Measurements from ENCODE around the gene MTMR10. TPM values are rescaled to one million over a fixed set of nuclear protein-coding genes. Genes with fewer than 3 reads are reported as not detected.

The MTMR10 gene
- total RNA-seq, 2 donors from 2014 or later, result 14.5 to 22.3 TPM

GRCh38 chr15:30943654-30944335 lies 47.6 kb downstream of the MTMR10 start:
- ATAC-seq (no peak), DNase-seq (no peak)
- TF ChIP-seq CTCF (IDR thresholded peaks at IDR 0.05) (no peak), POLR2A (IDR thresholded peaks at IDR 0.05) (no peak)
- intact Hi-C loops (cut with DNase I), result no loop called here
- H3K4me3 ChIP-seq, result no peak overlapping the region
- WGBS, 2 donors, result 88 to 93% methylated on average over 8 of the region's 8 CpGs
- peaks cover 0 to 41% of the 10 kb centered on the region in 2 donors for H3K36me3 ChIP-seq (replicated peaks in 1 of 2; ENCODE audit: insufficient read depth in 1 of 2, low read depth in 2 of 2)
- H3K27me3 ChIP-seq, result no peaks in the 10 kb centered on the region
- H3K9me3 ChIP-seq, result no peaks in the 10 kb centered on the region
- no peak overlapping the region for H3K27ac ChIP-seq
- peaks cover 7% of the 10 kb centered on the region for H3K4me1 ChIP-seq

DNA sequence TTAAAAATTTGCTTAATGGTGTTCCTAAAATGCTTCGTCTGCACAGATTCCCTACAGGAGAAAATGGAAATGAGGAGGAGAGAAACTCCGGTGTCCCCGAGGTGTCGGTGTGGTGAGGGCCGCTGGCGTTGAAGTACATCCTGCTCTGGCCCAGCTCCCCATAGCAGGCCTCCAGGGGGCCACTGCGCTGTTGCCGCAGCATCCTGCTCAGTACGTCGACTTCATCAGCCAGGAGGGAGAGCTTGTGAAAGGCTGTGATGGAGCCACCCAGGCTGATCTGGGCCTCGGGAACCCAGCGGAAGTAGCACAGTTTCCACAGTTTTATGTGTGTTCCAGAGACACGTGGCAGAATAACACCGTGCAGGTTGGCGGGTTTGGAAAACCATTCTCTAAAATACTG lies 49.9 kb downstream of the MTMR10 start:
- intact Hi-C loops (cut with DNase I), result no loop called here
- H3K4me1 ChIP-seq, result peaks cover 7% of the 10 kb centered on the region
- no peak overlapping the region for H3K27ac ChIP-seq
- no peaks in the 10 kb centered on the region for H3K27me3 ChIP-seq
- TF ChIP-seq POLR2A (IDR thresholded peaks at IDR 0.05) (no peak), CTCF (IDR thresholded peaks at IDR 0.05) (no peak)
- peaks cover 0 to 37% of the 10 kb centered on the region in 2 donors for H3K36me3 ChIP-seq (replicated peaks in 1 of 2; ENCODE audit: insufficient read depth in 1 of 2, low read depth in 2 of 2)
- no peak overlapping the region for H3K4me3 ChIP-seq
- no peaks in the 10 kb centered on the region for H3K9me3 ChIP-seq
- DNase-seq (no peak), ATAC-seq (no peak)
- WGBS, 2 donors, result 80 to 95% methylated on average over 13 to 15 of the region's 15 CpGs

DNA sequence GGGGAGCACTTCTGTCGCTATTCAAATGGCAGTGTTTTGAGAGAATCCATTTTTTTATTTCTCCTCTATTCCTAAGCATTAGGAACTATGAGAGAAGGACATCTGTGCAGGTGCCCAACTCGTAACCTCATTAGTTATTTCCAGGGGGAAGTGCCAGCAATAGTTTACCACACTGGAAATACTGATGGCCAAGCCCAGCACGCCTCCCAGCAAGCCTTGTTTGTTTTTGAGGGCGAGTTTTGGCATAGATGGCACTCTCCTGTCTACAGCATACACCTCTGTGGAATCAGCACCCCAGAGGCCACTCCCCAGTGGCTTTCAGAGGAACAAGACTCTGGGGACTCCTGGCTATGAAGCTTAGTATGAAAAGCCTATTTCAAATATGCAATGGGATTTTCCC lies 51.1 kb downstream of the MTMR10 start:
- no peaks in the 10 kb centered on the region for H3K27me3 ChIP-seq
- H3K9me3 ChIP-seq, result no peaks in the 10 kb centered on the region
- ATAC-seq (peak; percentile 67), DNase-seq (peak in 3 of 4 donors; percentile 32 to 60 (median 55))
- TF ChIP-seq CTCF (IDR thresholded peaks at IDR 0.05) (no peak), POLR2A (IDR thresholded peaks at IDR 0.05) (no peak)
- 25 to 43% methylated on average over 4 of the region's 4 CpGs for WGBS, 2 donors
- H3K4me3 ChIP-seq, result no peak overlapping the region
- H3K4me1 ChIP-seq, result peaks cover 7% of the 10 kb centered on the region
- intact Hi-C loops (cut with DNase I), result no loop called here
- peak overlapping the region in 2 of 4 donors; percentile 24 to 43 for H3K27ac ChIP-seq
- H3K36me3 ChIP-seq (replicated peaks in 1 of 2; ENCODE audit: insufficient read depth in 1 of 2, low read depth in 2 of 2), result peaks cover 0 to 32% of the 10 kb centered on the region in 2 donors

GRCh38 chr15:30939161-30939560 lies 52.3 kb downstream of the MTMR10 start:
- intact Hi-C loops (cut with DNase I), result no loop called here
- Histone ChIP-seq H3K27ac (no peak overlapping the region), H3K27me3 (no peaks in the 10 kb centered on the region), H3K9me3 (no peaks in the 10 kb centered on the region), H3K4me1 (peaks cover 7% of the 10 kb centered on the region), H3K4me3 (no peak overlapping the region), H3K36me3 (replicated peaks in 1 of 2; ENCODE audit: insufficient read depth in 1 of 2, low read depth in 2 of 2) (peaks cover 0 to 32% of the 10 kb centered on the region in 2 donors)
- 94 to 96% methylated on average over 7 of the region's 7 CpGs for WGBS, 2 donors
- DNase-seq (no peak), ATAC-seq (no peak)
- no peak for TF ChIP-seq CTCF (IDR thresholded peaks at IDR 0.05)

DNA sequence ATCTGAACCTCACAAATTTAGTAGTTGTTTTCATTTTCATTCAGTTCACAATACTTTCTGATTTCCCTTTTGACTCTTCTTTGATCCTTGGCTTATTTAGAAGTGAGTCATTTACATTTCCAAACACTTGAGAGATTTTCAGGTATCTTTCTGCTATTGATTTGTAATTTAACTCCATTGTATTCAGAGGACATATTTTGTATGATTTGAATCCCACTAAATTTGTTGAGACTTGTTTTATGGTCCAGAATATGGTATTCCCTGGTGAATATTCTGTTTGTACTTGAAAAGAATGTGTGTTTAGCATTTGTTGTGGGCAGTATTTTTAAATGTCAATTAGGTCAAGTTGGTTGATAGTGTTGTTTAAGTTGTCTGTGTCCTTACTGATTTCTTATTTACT lies 58.1 kb downstream of the MTMR10 start:
- Histone ChIP-seq H3K4me3 (no peak overlapping the region), H3K27ac (no peak overlapping the region), H3K36me3 (replicated peaks in 1 of 2; ENCODE audit: insufficient read depth in 1 of 2, low read depth in 2 of 2) (peaks cover 0 to 22% of the 10 kb centered on the region in 2 donors), H3K4me1 (no peaks in the 10 kb centered on the region), H3K9me3 (no peaks in the 10 kb centered on the region), H3K27me3 (no peaks in the 10 kb centered on the region)
- DNase-seq (no peak), ATAC-seq (no peak)
- intact Hi-C loops (cut with DNase I), result no loop called here
- TF ChIP-seq POLR2A (IDR thresholded peaks at IDR 0.05), result no peak
- no peak for TF ChIP-seq CTCF (IDR thresholded peaks at IDR 0.05)
